ENCODE results near the gene SCLT1. TPM values are rescaled to one million over a fixed set of nuclear protein-coding genes. Genes with fewer than 3 reads are reported as not detected.

SCLT1 gene
- total and polyA plus RNA-seq, 2 donors (not counting 1 experiment from before 2014, with no cell fraction given) = 3.5 to 27.2 TPM

- ChIA-PET CTCF (no interaction called here), POLR2A (no interaction called here)
- Histone ChIP-seq H3K27me3 (replicated peaks in 1 of 4; ENCODE audit: control extremely low read depth in 1 of 4, control insufficient read depth in 3 of 4, insufficient read depth in 4 of 4, low read length in 3 of 4) (no peaks in the 10 kb centered on the region), H3K9ac (ENCODE audit: low read length) (no peak overlapping the region), H3K79me2 (ENCODE audit: control insufficient read depth, insufficient read depth, low read length) (peaks cover 71% of the 10 kb centered on the region), H3K9me3 (ENCODE audit: control extremely low read depth in 1 of 3, control insufficient read depth in 2 of 3, insufficient read depth in 1 of 3, low read length in 2 of 3) (peaks cover 0 to 9% (median 4%) of the 10 kb centered on the region in 3 donors), H3K4me2 (replicated peaks; ENCODE audit: low read depth, low read length, poor library complexity, severe bottlenecking) (no peak overlapping the region), H3K36me3 (replicated peaks in 1 of 2; ENCODE audit: control extremely low read depth in 1 of 2, control insufficient read depth in 1 of 2, extremely low read depth in 1 of 2, insufficient read depth in 2 of 2, low read length in 1 of 2) (peaks cover 0 to 25% of the 10 kb centered on the region in 2 experiments), H3K4me3 (ENCODE audit: control extremely low read depth in 1 of 5, extremely low read depth in 1 of 5, insufficient read depth in 1 of 5, low read depth in 2 of 5, low read length in 4 of 5) (no peak overlapping the region), H2AFZ (ENCODE audit: insufficient read depth, low read depth, low read length, poor library complexity, severe bottlenecking) (no peak overlapping the region), H4K20me1 (ENCODE audit: control insufficient read depth, insufficient read depth, low read length, poor library complexity, severe bottlenecking) (no peaks in the 10 kb centered on the region), H3K27ac (ENCODE audit: low read length in 2 of 2) (no peak overlapping the region), H3K4me1 (ENCODE audit: control insufficient read depth in 2 of 2, insufficient read depth in 2 of 2, low read length in 2 of 2) (no peaks in the 10 kb centered on the region)
- H3K27ac Mint-ChIP-seq = no peak overlapping the region
- DNase-seq (no peak), ATAC-seq (ENCODE audit: low read depth) (no peak)
- TF ChIP-seq CTCF (IDR thresholded peaks at IDR 0.05) (no peak), EZH2 (IDR thresholded peaks at IDR 0.05; ENCODE audit: borderline replicate concordance, insufficient read depth, low read depth, low read length, poor library complexity, severe bottlenecking) (no peak)
- peaks cover 6% of the 10 kb centered on the region for H3K4me1 Mint-ChIP-seq
- H3K4me3 Mint-ChIP-seq = no peak overlapping the region
- no CpG with 5 or more reads among the region's 5 CpGs for WGBS (ENCODE audit: insufficient coverage)
- no peaks in the 10 kb centered on the region for H3K27me3 Mint-ChIP-seq
- peaks cover 13% of the 10 kb centered on the region for H3K9me3 Mint-ChIP-seq (ENCODE audit: insufficient read depth)
- intact Hi-C loops (cut with micrococcal nuclease) = no loop called here
These were observed 11.0 kb downstream of the SCLT1 start for GRCh38 chr4:129082302-129082701.

- Histone ChIP-seq H3K27me3 (replicated peaks in 1 of 4; ENCODE audit: control extremely low read depth in 1 of 4, control insufficient read depth in 3 of 4, insufficient read depth in 4 of 4, low read length in 3 of 4) (no peaks in the 10 kb centered on the region), H3K4me1 (ENCODE audit: control insufficient read depth in 2 of 2, insufficient read depth in 2 of 2, low read length in 2 of 2) (no peaks in the 10 kb centered on the region), H2AFZ (ENCODE audit: insufficient read depth, low read depth, low read length, poor library complexity, severe bottlenecking) (no peak overlapping the region), H3K79me2 (ENCODE audit: control insufficient read depth, insufficient read depth, low read length) (peaks cover 59% of the 10 kb centered on the region), H3K36me3 (replicated peaks in 1 of 2; ENCODE audit: control extremely low read depth in 1 of 2, control insufficient read depth in 1 of 2, extremely low read depth in 1 of 2, insufficient read depth in 2 of 2, low read length in 1 of 2) (peaks cover 0 to 25% of the 10 kb centered on the region in 2 experiments), H3K27ac (ENCODE audit: low read length in 2 of 2) (no peak overlapping the region), H3K4me2 (replicated peaks; ENCODE audit: low read depth, low read length, poor library complexity, severe bottlenecking) (no peak overlapping the region), H3K9me3 (ENCODE audit: control extremely low read depth in 1 of 3, control insufficient read depth in 2 of 3, insufficient read depth in 1 of 3, low read length in 2 of 3) (peaks cover 0 to 9% (median 4%) of the 10 kb centered on the region in 3 donors), H3K4me3 (ENCODE audit: control extremely low read depth in 1 of 5, extremely low read depth in 1 of 5, insufficient read depth in 1 of 5, low read depth in 2 of 5, low read length in 4 of 5) (no peak overlapping the region), H3K9ac (ENCODE audit: low read length) (no peak overlapping the region), H4K20me1 (ENCODE audit: control insufficient read depth, insufficient read depth, low read length, poor library complexity, severe bottlenecking) (no peaks in the 10 kb centered on the region)
- Mint-ChIP-seq H3K27me3 (no peaks in the 10 kb centered on the region), H3K4me3 (no peak overlapping the region), H3K27ac (no peak overlapping the region), H3K4me1 (no peaks in the 10 kb centered on the region), H3K9me3 (ENCODE audit: insufficient read depth) (peaks cover 8% of the 10 kb centered on the region)
- ATAC-seq (ENCODE audit: low read depth) = no peak
- intact Hi-C loops (cut with micrococcal nuclease) = no loop called here
- DNase-seq = no peak
- CTCF ChIA-PET = no interaction called here
- POLR2A ChIA-PET = no interaction called here
- no peak for TF ChIP-seq EZH2 (IDR thresholded peaks at IDR 0.05; ENCODE audit: borderline replicate concordance, insufficient read depth, low read depth, low read length, poor library complexity, severe bottlenecking)
- no peak for TF ChIP-seq CTCF (IDR thresholded peaks at IDR 0.05)
These were observed 13.2 kb downstream of the SCLT1 start for GRCh38 chr4:129080129-129080528.

Measured in B cell (primary cell).